Heart right ventricle (tissue), 16 donors: ENCODE results near the gene ANGPTL4. TPM values are rescaled to one million over a fixed set of nuclear protein-coding genes. Genes with fewer than 3 reads are reported as not detected.

ENCODE experiments used
- ATAC-seq, 8 donors: fragments of 200-7000 bp; cut with Tn5 transposase; one replicate each; pipeline ENCODE4 v1.9.1; 2020; ENCODE audit warnings: mild to moderate bottlenecking in 8 of 8, moderate library complexity in 8 of 8, moderate number of reproducible peaks in 1 of 8
- DNase-seq, 2 donors: peaks; one replicate each; pipeline ENCODE4 v3.0.0-alpha.2; 2020
- H3K27ac ChIP-seq, 10 donors: fragments of 200-600 bp; sonication (generic) in 2 of 10; one replicate each; pipeline versions ENCODE4 v1.5.0 to v1.8.0; 2020 to 2022; ENCODE audit warnings: mild to moderate bottlenecking in 3 of 10
- H3K27me3 ChIP-seq, 7 donors: fragments of 200-600 bp; one replicate each; pipeline ENCODE4 v1.8.0; 2021 to 2022; ENCODE audit warnings: mild to moderate bottlenecking in 2 of 7
- H3K36me3 ChIP-seq, 9 donors: fragments of 200-600 bp; sonication (generic) in 1 of 9; one replicate each; pipeline versions ENCODE4 v1.5.0 to v1.8.0; 2020 to 2022; ENCODE audit warnings: mild to moderate bottlenecking in 2 of 9
- H3K4me1 ChIP-seq, 9 donors: fragments of 200-600 bp; sonication (generic) in 1 of 9; one replicate each; pipeline versions ENCODE4 v1.5.0 to v1.8.0; 2020 to 2022; ENCODE audit warnings: mild to moderate bottlenecking in 4 of 9
- H3K4me3 ChIP-seq, 10 donors: fragments of 200-600 bp; sonication (generic) in 2 of 10; one replicate each; pipeline versions ENCODE4 v1.5.0 to v1.8.0; 2020 to 2022; ENCODE audit warnings: mild to moderate bottlenecking in 7 of 10, moderate library complexity in 2 of 10
- H3K9me3 ChIP-seq, 11 donors: fragments of 200-600 bp in 10 of 11; sonication (generic) in 2 of 11; one replicate each; pipeline versions ENCODE4 v1.5.0 to v1.8.0; 2013 to 2022; ENCODE audit warnings: mild to moderate bottlenecking in 2 of 11, control low read depth in 1 of 11, moderate library complexity in 1 of 11
- WGBS, 2 donors: extraction: QIAGEN DNeasy Blood & Tissue Kit; methylation state at CpG; one replicate each; pipeline ENCODE4 v1.1.7; 2013; ENCODE audit warnings: inconsistent platforms in 1 of 2; 5-methylcytosine and 5-hydroxymethylcytosine counted together
- intact Hi-C, 10 donors: fragments of 100-400 bp; cut with DNase I; formaldehyde crosslinking; loops; one replicate each; pipeline versions ENCODE4 v1.11.1 to v1.14.2; 2022
- polyA plus RNA-seq, 2 donors: library from polyadenylated mRNA; stranded (reverse); fragments of 200-250 nt; gene quantifications; one replicate each; pipeline ENCODE4 v1.2.3, GENCODE V29; 2013
- total RNA-seq, 10 donors: library from RNA; stranded (reverse); fragmentation: NEBNext Ultra II Directional in 3 of 10; extraction: Animal tissue kit (Norgen Biotek cat#: 25700) in 3 of 10; gene quantifications; one replicate each; pipeline versions ENCODE4 v1.2.1 to v1.2.4, GENCODE V29; 2021 to 2023
- TF ChIP-seq, protein P1 (sequence below), 9 donors: fragments of 200-600 bp; sonication (generic) in 2 of 9; IDR thresholded peaks; one replicate each; pipeline versions ENCODE4 v1.5.0 to v1.8.0; 2021 to 2022; ENCODE audit warnings: antibody characterized with exemption in 9 of 9, mild to moderate bottlenecking in 5 of 9, moderate library complexity in 1 of 9
- donor health status: Arrhythmogenic right ventricular cardiomyopathy.
- donor health status: ischemic (EF 13 %, LVEDD 7.1; RV severe dilation, severe dysfunction).
- donor health status: healthy with polysubstance abuse.
- donor health status: DM: no; HTN: yes; CAD: no.
- donor health status: DM: no; HTN: no; CAD: no.
- donor health status: ischemic (EF 25% LVEDD 6.9; RV normal size, moderate dysfunction).
- donor health status: ischemic (EF 25% LVEDD 5.7; RV mildly dilated, moderate dysfunction).
- donor health status: healthy.
- donor health status: DM: yes; HTN: yes; CAD: no.
- donor health status: Ischemic cardiomyopathy.
- donor health status: ischemic (EF 35%, LVEDD 5.7; RV mildly dilated, moderate dysfunction).
- donor health status: nonischemic (EF 11% LVEDD 7.7; RV severe dilation, severe dysfunction).
- donor health status: DM: yes; HTN: yes; CAD: no.
- donor health status: PGD.
- donor health status: ischemic (EF 29% LVEDD 5.4; RV normal size, mild dysfunction).
- donor health status: nonischemic (EF 23%, LVEDD 6.1; RV moderate dilation, normal function).

The ANGPTL4 gene
- total and polyA plus RNA-seq, 12 donors, result 1.5 to 154 (median 5.1) TPM

- TF ChIP-seq, protein P1, sequence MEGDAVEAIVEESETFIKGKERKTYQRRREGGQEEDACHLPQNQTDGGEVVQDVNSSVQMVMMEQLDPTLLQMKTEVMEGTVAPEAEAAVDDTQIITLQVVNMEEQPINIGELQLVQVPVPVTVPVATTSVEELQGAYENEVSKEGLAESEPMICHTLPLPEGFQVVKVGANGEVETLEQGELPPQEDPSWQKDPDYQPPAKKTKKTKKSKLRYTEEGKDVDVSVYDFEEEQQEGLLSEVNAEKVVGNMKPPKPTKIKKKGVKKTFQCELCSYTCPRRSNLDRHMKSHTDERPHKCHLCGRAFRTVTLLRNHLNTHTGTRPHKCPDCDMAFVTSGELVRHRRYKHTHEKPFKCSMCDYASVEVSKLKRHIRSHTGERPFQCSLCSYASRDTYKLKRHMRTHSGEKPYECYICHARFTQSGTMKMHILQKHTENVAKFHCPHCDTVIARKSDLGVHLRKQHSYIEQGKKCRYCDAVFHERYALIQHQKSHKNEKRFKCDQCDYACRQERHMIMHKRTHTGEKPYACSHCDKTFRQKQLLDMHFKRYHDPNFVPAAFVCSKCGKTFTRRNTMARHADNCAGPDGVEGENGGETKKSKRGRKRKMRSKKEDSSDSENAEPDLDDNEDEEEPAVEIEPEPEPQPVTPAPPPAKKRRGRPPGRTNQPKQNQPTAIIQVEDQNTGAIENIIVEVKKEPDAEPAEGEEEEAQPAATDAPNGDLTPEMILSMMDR (IDR thresholded peaks at IDR 0.05), result no peak
- DNase-seq, result no peak
- WGBS, 2 donors, result 16% methylated on average over 30 of the region's 30 CpGs
- Histone ChIP-seq H3K36me3 (peaks cover 0 to 45% (median 14%) of the 10 kb centered on the region in 9 donors), H3K4me1 (peaks cover 17 to 51% (median 44%) of the 10 kb centered on the region in 9 donors), H3K9me3 (peaks cover 0 to 7% (median 0%) of the 10 kb centered on the region in 11 donors), H3K4me3 (peak overlapping the region; percentile 67 to 99 (median 96)), H3K27ac (peak overlapping the region; percentile 78 to 97 (median 96)), H3K27me3 (no peaks in the 10 kb centered on the region)
- ATAC-seq, result peak in 4 of 8 donors; percentile 1 to 18 (median 8)
- intact Hi-C loops, result loop anchor here in 3 of 10 donors (2.0 to 10.0 kb wide), 4 partner anchors 21 to 193 kb away; partner anchors contain the start of genes KANK3 (in 1 of the 3) and ZNF414 (in 1 of the 3)
These were observed 41.8 kb upstream of the ANGPTL4 start for GRCh38 chr19:8321986-8322637.

DNA sequence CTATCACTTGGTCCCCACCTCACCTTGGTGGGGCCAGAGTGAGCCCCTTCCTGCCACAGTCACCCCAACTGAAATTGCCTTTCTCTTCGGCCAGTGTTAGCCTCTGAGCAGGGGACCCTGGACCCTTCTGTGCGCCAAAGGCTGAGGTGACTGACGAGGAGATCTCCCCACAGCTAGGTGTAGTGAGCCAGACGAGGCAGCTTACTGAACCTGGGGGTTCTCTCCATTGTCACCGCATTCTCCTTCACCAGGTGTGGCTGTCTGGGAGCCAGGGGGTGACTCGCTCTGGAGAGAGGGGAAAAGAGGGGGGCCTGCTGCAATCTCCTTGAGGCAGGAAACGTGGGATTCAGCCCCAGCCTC, 41.3 kb upstream of the ANGPTL4 start:
- ATAC-seq (no peak), DNase-seq (no peak)
- Histone ChIP-seq H3K27me3 (no peaks in the 10 kb centered on the region), H3K27ac (peak overlapping the region in 5 of 10 donors; percentile 92 to 96 (median 96)), H3K9me3 (peaks cover 0 to 7% (median 0%) of the 10 kb centered on the region in 11 donors), H3K36me3 (peaks cover 0 to 45% (median 14%) of the 10 kb centered on the region in 9 donors), H3K4me1 (peaks cover 17 to 49% (median 44%) of the 10 kb centered on the region in 9 donors), H3K4me3 (peak overlapping the region in 9 of 10 donors; percentile 67 to 98 (median 95))
- 58 to 70% methylated on average over 7 of the region's 7 CpGs for WGBS, 2 donors
- intact Hi-C loops, result loop anchor here in 3 of 10 donors (5.0 to 10.0 kb wide), 3 partner anchors 55 to 192 kb away; partner anchors contain the start of gene ZNF414 (in 1 of the 3)
- TF ChIP-seq, protein P1 (IDR thresholded peaks at IDR 0.05), result no peak

GRCh38 chr19:8323781-8324185, 40.2 kb upstream of the ANGPTL4 start:
- ATAC-seq (no peak), DNase-seq (no peak)
- peaks cover 0 to 54% (median 14%) of the 10 kb centered on the region in 9 donors for H3K36me3 ChIP-seq
- 69 to 90% methylated on average over 1 of the region's 1 CpG for WGBS, 2 donors
- peaks cover 0 to 7% (median 0%) of the 10 kb centered on the region in 11 donors for H3K9me3 ChIP-seq
- H3K4me1 ChIP-seq, result peaks cover 17 to 49% (median 44%) of the 10 kb centered on the region in 9 donors
- H3K27ac ChIP-seq, result peak overlapping the region in 1 of 10 donors; percentile 65
- no peaks in the 10 kb centered on the region for H3K27me3 ChIP-seq
- intact Hi-C loops, result loop anchor here in 3 of 10 donors (5.0 to 10.0 kb wide), 3 partner anchors 56 to 191 kb away; partner anchors contain the start of gene ZNF414 (in 1 of the 3)
- no peak overlapping the region for H3K4me3 ChIP-seq
- TF ChIP-seq, protein P1 (IDR thresholded peaks at IDR 0.05), result no peak

DNA sequence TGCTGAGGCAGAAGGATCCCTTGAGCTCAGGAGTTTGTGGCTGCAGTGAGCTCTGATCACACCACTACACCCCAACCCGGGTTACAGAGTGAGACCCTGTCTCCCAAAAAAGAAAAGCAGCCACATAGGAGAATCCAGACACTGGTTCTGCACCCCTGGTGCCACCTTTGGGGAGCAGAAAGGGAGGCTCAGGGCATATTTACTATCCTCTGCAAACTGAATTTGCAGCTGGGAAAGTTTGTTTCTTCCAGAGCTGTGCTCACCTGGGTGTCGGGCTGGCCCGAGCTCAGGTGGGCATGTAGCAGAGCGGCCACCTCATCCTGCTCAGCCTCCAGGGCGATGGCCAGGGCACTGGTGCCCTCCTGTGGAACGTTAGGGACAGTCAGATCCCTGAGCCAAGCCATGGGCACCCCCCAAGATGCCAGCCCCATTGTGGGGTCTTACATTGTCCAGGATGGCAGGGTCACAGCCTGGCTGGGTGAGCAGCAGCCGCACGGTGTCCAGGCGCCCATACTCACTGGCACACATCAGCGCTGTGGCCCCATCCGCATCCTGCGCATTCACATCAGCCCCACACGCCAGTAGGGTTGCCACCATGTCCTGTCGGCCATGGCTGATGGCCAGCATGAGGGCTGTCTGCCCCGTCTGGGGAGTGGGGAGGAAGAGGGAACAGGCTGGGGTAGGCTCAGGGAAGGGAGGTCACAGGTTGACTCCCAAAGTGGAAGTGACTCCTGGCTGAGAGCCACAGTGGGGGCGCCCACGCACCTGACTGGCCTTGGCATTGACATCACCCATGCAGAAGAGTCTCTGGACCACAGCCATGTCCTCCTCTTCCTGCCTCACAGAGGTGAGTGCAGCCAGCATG, 39.5 kb upstream of the ANGPTL4 start:
- TF ChIP-seq, protein P1 (IDR thresholded peaks at IDR 0.05), result peak in 1 of 9 donors; percentile 4
- peak; percentile 29 to 38 for DNase-seq
- WGBS, 2 donors, result 62 to 63% methylated on average over 17 of the region's 17 CpGs
- H3K36me3 ChIP-seq, result peaks cover 0 to 58% (median 14%) of the 10 kb centered on the region in 9 donors
- H3K27ac ChIP-seq, result peak overlapping the region in 8 of 10 donors; percentile 3 to 65 (median 40)
- H3K4me1 ChIP-seq, result peaks cover 17 to 49% (median 41%) of the 10 kb centered on the region in 9 donors
- peaks cover 0 to 7% (median 0%) of the 10 kb centered on the region in 11 donors for H3K9me3 ChIP-seq
- no peak overlapping the region for H3K4me3 ChIP-seq
- peak in 4 of 8 donors; percentile 1 to 12 (median 2) for ATAC-seq
- intact Hi-C loops, result loop anchor here in 3 of 10 donors (5.0 to 10.0 kb wide), 3 partner anchors 57 to 190 kb away; partner anchors contain the start of gene ZNF414 (in 1 of the 3)
- no peaks in the 10 kb centered on the region for H3K27me3 ChIP-seq
